ENCODE measurements around the gene SCOC. TPM values are rescaled to one million over a fixed set of nuclear protein-coding genes. Genes with fewer than 3 reads are reported as not detected.

Gene SCOC
- polyA plus RNA-seq, 1 donor (not counting 4 experiments of a cell fraction or from before 2014, with no cell fraction given): 92.1 TPM

DNA sequence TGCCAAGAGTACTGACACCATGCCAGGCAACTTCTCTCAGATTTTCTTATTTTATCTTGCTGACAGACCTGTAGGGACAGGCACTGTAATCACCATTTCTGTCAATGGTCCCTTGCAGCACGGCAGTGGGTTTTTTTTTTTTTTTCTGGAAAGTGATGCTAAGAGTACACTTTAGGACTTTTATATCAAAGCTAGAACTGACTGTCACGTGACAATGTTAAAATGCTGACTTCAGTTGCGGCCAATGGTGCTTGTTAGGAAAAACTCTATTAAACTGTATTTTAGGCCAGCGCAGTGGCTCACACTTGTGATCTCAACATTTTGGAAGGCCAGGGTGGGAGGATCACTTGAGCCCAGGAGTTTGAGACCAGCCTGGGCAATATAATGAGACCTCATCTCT lies 12.3 kb upstream of the SCOC start:
- TF ChIP-seq, protein P1, sequence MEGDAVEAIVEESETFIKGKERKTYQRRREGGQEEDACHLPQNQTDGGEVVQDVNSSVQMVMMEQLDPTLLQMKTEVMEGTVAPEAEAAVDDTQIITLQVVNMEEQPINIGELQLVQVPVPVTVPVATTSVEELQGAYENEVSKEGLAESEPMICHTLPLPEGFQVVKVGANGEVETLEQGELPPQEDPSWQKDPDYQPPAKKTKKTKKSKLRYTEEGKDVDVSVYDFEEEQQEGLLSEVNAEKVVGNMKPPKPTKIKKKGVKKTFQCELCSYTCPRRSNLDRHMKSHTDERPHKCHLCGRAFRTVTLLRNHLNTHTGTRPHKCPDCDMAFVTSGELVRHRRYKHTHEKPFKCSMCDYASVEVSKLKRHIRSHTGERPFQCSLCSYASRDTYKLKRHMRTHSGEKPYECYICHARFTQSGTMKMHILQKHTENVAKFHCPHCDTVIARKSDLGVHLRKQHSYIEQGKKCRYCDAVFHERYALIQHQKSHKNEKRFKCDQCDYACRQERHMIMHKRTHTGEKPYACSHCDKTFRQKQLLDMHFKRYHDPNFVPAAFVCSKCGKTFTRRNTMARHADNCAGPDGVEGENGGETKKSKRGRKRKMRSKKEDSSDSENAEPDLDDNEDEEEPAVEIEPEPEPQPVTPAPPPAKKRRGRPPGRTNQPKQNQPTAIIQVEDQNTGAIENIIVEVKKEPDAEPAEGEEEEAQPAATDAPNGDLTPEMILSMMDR (optimal IDR thresholded peaks at IDR 0.05 in 1 of 3, IDR thresholded peaks at IDR 0.05 in 1 of 3, conservative IDR thresholded peaks at IDR 0.05 in 1 of 3; ENCODE audit: extremely low read depth in 1 of 3, insufficient read depth in 2 of 3, low read length in 3 of 3): no peak
- TF ChIP-seq EZH2 (IDR thresholded peaks at IDR 0.05; ENCODE audit: low read length): no peak
- H3K4me2 ChIP-seq (ENCODE audit: control insufficient read depth, extremely low read depth, insufficient read depth, low read depth, low read length): no peak overlapping the region
- H4K20me1 ChIP-seq (ENCODE audit: control insufficient read depth, extremely low read depth, insufficient read depth, low read length): no peaks in the 10 kb centered on the region
- no peak overlapping the region for H3K4me3 ChIP-seq (ENCODE audit: control insufficient read depth in 2 of 3, extremely low read depth in 1 of 3, insufficient read depth in 2 of 3, low read depth in 1 of 3, low read length in 3 of 3)
- no peak overlapping the region for H3K27ac ChIP-seq (ENCODE audit: control insufficient read depth, insufficient read depth, low read length)
- DNase-seq (ENCODE audit: low read depth, low spot score) (no peak), FAIRE-seq (no peak)
- no peaks in the 10 kb centered on the region for H3K9me1 ChIP-seq (ENCODE audit: control insufficient read depth, extremely low read depth, insufficient read depth, low read length)
- no peaks in the 10 kb centered on the region for H3K79me2 ChIP-seq (ENCODE audit: control insufficient read depth, insufficient read depth, low read length)
- H3K4me1 ChIP-seq (ENCODE audit: control insufficient read depth, extremely low read depth, insufficient read depth, low read length): peaks cover 2% of the 10 kb centered on the region
- no peaks in the 10 kb centered on the region for H3K9me3 ChIP-seq (ENCODE audit: control insufficient read depth, low read depth, low read length)
- dilution Hi-C loops (cut with MboI; ENCODE audit: extremely low pct_ligation_motif_present, low sequenced_read_pairs): no loop called here
- no peak overlapping the region for H3K9ac ChIP-seq (ENCODE audit: control insufficient read depth, extremely low read depth, insufficient read depth, low read length)
- no peaks in the 10 kb centered on the region for H3K27me3 ChIP-seq (ENCODE audit: control insufficient read depth, extremely low read depth, insufficient read depth, low read length)
- no peaks in the 10 kb centered on the region for H3K36me3 ChIP-seq (ENCODE audit: control insufficient read depth in 2 of 2, extremely low read depth in 1 of 2, insufficient read depth in 2 of 2, low read length in 2 of 2)
- H2AFZ ChIP-seq (ENCODE audit: control insufficient read depth, low read length): no peak overlapping the region

DNA sequence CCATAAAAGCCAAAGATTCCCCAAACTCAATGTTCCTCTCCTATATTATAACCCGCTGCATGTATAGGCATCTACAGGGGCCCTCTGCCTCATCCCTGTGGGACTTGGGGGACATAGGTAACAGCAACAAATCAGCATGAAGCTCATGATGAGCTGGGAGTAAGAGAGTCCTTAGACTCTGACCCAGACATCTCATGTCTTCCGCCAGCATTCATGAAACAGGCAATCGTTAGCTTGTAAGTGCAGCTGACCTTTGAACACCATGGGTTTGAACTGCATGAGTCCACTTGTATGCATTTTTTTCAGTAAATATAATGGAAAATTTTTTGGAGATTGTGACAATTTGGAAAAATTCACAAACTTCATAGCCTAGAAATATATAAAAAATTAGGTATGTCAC lies 10.4 kb upstream of the SCOC start:
- no peaks in the 10 kb centered on the region for H3K36me3 ChIP-seq (ENCODE audit: control insufficient read depth in 2 of 2, extremely low read depth in 1 of 2, insufficient read depth in 2 of 2, low read length in 2 of 2)
- H3K79me2 ChIP-seq (ENCODE audit: control insufficient read depth, insufficient read depth, low read length): no peaks in the 10 kb centered on the region
- no peaks in the 10 kb centered on the region for H3K9me1 ChIP-seq (ENCODE audit: control insufficient read depth, extremely low read depth, insufficient read depth, low read length)
- FAIRE-seq (no peak), DNase-seq (ENCODE audit: low read depth, low spot score) (no peak)
- H3K4me2 ChIP-seq (ENCODE audit: control insufficient read depth, extremely low read depth, insufficient read depth, low read depth, low read length): no peak overlapping the region
- peaks cover 6% of the 10 kb centered on the region for H3K4me1 ChIP-seq (ENCODE audit: control insufficient read depth, extremely low read depth, insufficient read depth, low read length)
- dilution Hi-C loops (cut with MboI; ENCODE audit: extremely low pct_ligation_motif_present, low sequenced_read_pairs): no loop called here
- no peaks in the 10 kb centered on the region for H4K20me1 ChIP-seq (ENCODE audit: control insufficient read depth, extremely low read depth, insufficient read depth, low read length)
- H2AFZ ChIP-seq (ENCODE audit: control insufficient read depth, low read length): no peak overlapping the region
- no peak overlapping the region for H3K4me3 ChIP-seq (ENCODE audit: control insufficient read depth in 2 of 3, extremely low read depth in 1 of 3, insufficient read depth in 2 of 3, low read depth in 1 of 3, low read length in 3 of 3)
- no peak for TF ChIP-seq EZH2 (IDR thresholded peaks at IDR 0.05; ENCODE audit: low read length)
- TF ChIP-seq, protein P1 (optimal IDR thresholded peaks at IDR 0.05 in 1 of 3, IDR thresholded peaks at IDR 0.05 in 1 of 3, conservative IDR thresholded peaks at IDR 0.05 in 1 of 3; ENCODE audit: extremely low read depth in 1 of 3, insufficient read depth in 2 of 3, low read length in 3 of 3): no peak
- no peaks in the 10 kb centered on the region for H3K27me3 ChIP-seq (ENCODE audit: control insufficient read depth, extremely low read depth, insufficient read depth, low read length)
- no peak overlapping the region for H3K27ac ChIP-seq (ENCODE audit: control insufficient read depth, insufficient read depth, low read length)
- no peak overlapping the region for H3K9ac ChIP-seq (ENCODE audit: control insufficient read depth, extremely low read depth, insufficient read depth, low read length)
- H3K9me3 ChIP-seq (ENCODE audit: control insufficient read depth, low read depth, low read length): no peaks in the 10 kb centered on the region
